GM12878 (cell line): Measurements from ENCODE around the gene TTLL10.

Experiments
- EZH2 ChIP-seq: IDR thresholded peaks from 2 replicates; pipeline ENCODE4 v1.6.1; 2012; ENCODE audit warnings: low read depth, mild to moderate bottlenecking, control low read depth, inconsistent platforms, low read length, borderline replicate concordance; ENCODE audit not compliant: control insufficient read depth
- POLR2A ChIP-seq: IDR thresholded peaks from 2 replicates; pipeline ENCODE4 v1.6.1; 2011; ENCODE audit warnings: low read depth, mild to moderate bottlenecking, low read length

- TF ChIP-seq EZH2 (no peak), POLR2A (no peak)
Observed at GRCh38 chr1:1206966-1207531, 33.4 kb downstream of the TTLL10 start.
